Glutamatergic neuron (in vitro differentiated cells): ENCODE measurements around the gene KAT6B. TPM values are rescaled to one million over a fixed set of nuclear protein-coding genes. Genes with fewer than 3 reads are reported as not detected.

Experiments
- DNase-seq: peaks from one replicate; pipeline ENCODE4 v3.0.0; 2022
- H3K27ac Mint-ChIP-seq: one replicate; pipeline ENCODE4 v1.8.0; 2020; ENCODE audit warnings: mild to moderate bottlenecking, mixed read lengths, inconsistent platforms; ENCODE audit not compliant: unreplicated experiment
- H3K27me3 Mint-ChIP-seq: one replicate; pipeline ENCODE4 v1.8.0; 2020; ENCODE audit warnings: mild to moderate bottlenecking, moderate library complexity, mixed read lengths, inconsistent platforms; ENCODE audit not compliant: unreplicated experiment
- H3K36me3 Mint-ChIP-seq: one replicate; pipeline ENCODE4 v1.8.0; 2020; ENCODE audit warnings: mild to moderate bottlenecking, mixed read lengths, inconsistent platforms; ENCODE audit not compliant: unreplicated experiment
- H3K4me1 Mint-ChIP-seq: one replicate; pipeline ENCODE4 v1.8.0; 2020; ENCODE audit warnings: mild to moderate bottlenecking, low read depth, mixed read lengths, inconsistent platforms; ENCODE audit not compliant: unreplicated experiment
- H3K4me3 Mint-ChIP-seq: one replicate; pipeline ENCODE4 v1.8.0; 2020; ENCODE audit warnings: mild to moderate bottlenecking, mixed read lengths, inconsistent platforms; ENCODE audit not compliant: unreplicated experiment
- H3K9me3 Mint-ChIP-seq: one replicate; pipeline ENCODE4 v1.8.0; 2020; ENCODE audit warnings: mild to moderate bottlenecking, moderate library complexity, mixed read lengths, inconsistent platforms; ENCODE audit not compliant: unreplicated experiment
- total RNA-seq: library from RNA; stranded (reverse); fragmentation: NEBNext Ultra II Directional; extraction: Animal tissue kit (Norgen Biotek cat#: 25700); gene quantifications from one replicate; pipeline ENCODE4 v1.2.1, GENCODE V29; 2021; ENCODE audit not compliant: unreplicated experiment
- TF ChIP-seq, protein P1 (sequence below): fragments of 200-600 bp; sonication (generic); IDR thresholded peaks from one replicate; pipeline ENCODE4 v1.5.0; 2021; ENCODE audit not compliant: partially characterized antibody, unreplicated experiment

KAT6B gene
- total RNA-seq, 1 donor from 2014 or later, result 75.3 TPM

DNA sequence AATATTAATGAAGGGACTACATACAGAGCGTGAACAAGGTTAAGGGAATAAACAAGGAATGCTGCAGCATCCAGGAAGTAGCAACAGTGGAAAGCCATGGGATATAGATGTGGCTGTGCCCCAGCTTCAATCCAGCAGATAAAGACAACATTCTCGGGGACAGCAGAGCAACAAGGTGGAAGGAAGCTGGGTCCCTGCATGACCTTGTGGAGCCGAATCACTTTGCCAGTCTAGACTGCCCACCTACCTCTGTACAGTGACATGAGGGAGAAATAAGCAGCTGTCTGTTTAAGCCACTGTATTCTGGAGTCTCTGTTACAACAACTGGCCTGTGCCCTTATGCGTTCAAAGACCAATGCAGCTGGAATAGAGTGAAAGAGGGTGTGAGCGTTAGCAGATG is 255.0 kb downstream of the KAT6B start:
- Mint-ChIP-seq H3K27me3 (peaks cover 2% of the 10 kb centered on the region), H3K4me3 (no peak overlapping the region), H3K36me3 (peaks cover 6% of the 10 kb centered on the region), H3K9me3 (peaks cover 2% of the 10 kb centered on the region), H3K4me1 (peaks cover 4% of the 10 kb centered on the region), H3K27ac (peak overlapping the region; percentile 22)
- TF ChIP-seq, protein P1, sequence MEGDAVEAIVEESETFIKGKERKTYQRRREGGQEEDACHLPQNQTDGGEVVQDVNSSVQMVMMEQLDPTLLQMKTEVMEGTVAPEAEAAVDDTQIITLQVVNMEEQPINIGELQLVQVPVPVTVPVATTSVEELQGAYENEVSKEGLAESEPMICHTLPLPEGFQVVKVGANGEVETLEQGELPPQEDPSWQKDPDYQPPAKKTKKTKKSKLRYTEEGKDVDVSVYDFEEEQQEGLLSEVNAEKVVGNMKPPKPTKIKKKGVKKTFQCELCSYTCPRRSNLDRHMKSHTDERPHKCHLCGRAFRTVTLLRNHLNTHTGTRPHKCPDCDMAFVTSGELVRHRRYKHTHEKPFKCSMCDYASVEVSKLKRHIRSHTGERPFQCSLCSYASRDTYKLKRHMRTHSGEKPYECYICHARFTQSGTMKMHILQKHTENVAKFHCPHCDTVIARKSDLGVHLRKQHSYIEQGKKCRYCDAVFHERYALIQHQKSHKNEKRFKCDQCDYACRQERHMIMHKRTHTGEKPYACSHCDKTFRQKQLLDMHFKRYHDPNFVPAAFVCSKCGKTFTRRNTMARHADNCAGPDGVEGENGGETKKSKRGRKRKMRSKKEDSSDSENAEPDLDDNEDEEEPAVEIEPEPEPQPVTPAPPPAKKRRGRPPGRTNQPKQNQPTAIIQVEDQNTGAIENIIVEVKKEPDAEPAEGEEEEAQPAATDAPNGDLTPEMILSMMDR, result no peak
- no peak for DNase-seq
